ENCODE results near the gene MYH16.

DNA sequence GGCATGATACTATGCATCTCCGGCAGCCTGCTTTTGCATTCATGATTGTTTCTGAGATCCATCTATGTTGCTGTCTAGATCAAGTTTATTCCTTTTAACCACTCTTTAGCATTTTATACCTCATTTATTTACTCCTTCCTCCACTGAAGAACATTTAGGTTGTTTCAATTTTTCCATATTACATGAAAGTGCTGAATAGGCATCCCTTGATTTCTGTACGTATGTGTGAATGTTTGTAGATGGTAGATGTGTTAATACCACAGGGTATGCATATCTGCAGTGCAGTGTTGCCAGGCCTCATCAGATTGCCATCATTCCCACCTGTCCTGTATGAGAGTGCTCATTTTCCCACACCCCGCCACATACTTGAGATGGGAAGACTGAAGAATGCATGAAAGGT, 67.0 kb downstream of the MYH16 start:
- no peak for TF ChIP-seq CTCF (optimal IDR thresholded peaks at IDR 0.05 in 1 of 3, IDR thresholded peaks at IDR 0.05 in 1 of 3, conservative IDR thresholded peaks at IDR 0.05 in 1 of 3; ENCODE audit: extremely low read depth in 1 of 3, insufficient read depth in 2 of 3, low read length in 3 of 3)
- no peak for TF ChIP-seq EZH2 (IDR thresholded peaks at IDR 0.05; ENCODE audit: low read length)
